Activated CD8-positive, alpha-beta T cell treated with anti-CD3 and anti-CD28 coated beads, Interleukin-2, amount 10 ng/mL, durations not matched to agents 7 days and 5 days (primary cell): ENCODE measurements around the gene RNF157. TPM values are rescaled to one million over a fixed set of nuclear protein-coding genes. Genes with fewer than 3 reads are reported as not detected.
A peak's percentile ranks its signal among the peaks of the same experiment; 100 is the strongest.

Experiments used
- ATAC-seq: fragments of 150-1000 bp; cut with Tn5 transposase; one replicate; pipeline ENCODE4 v1.10.0; 2021; ENCODE audit warnings: moderate library complexity
- CTCF ChIA-PET: fragments of 350-600 bp; sonication (Branson Sonifier 250); formaldehyde crosslinking; loops from one replicate; lab custom pipeline; 2021; ENCODE audit warnings: antibody characterized with exemption; lab: Charles Lee
- POLR2A ChIA-PET: fragments of 350-600 bp; sonication (Branson Sonifier 250); formaldehyde crosslinking; loops from one replicate; lab custom pipeline; 2021; ENCODE audit warnings: antibody characterized with exemption; lab: Charles Lee
- DNase-seq: peaks from one replicate; pipeline ENCODE4 v3.0.0-alpha.2; 2020
- H3K27ac Mint-ChIP-seq: one replicate; pipeline ENCODE4 v1.8.0; 2021; ENCODE audit warnings: mild to moderate bottlenecking, mixed read lengths
- H3K27me3 Mint-ChIP-seq: one replicate; pipeline ENCODE4 v1.8.0; 2021; ENCODE audit warnings: low read depth, mixed read lengths
- H3K36me3 Mint-ChIP-seq: one replicate; pipeline ENCODE4 v1.8.0; 2021; ENCODE audit warnings: low read depth, mixed read lengths
- H3K4me1 Mint-ChIP-seq: one replicate; pipeline ENCODE4 v1.8.0; 2021; ENCODE audit warnings: low read depth, mixed read lengths
- H3K4me3 Mint-ChIP-seq: one replicate; pipeline ENCODE4 v1.8.0; 2021; ENCODE audit warnings: mild to moderate bottlenecking, mixed read lengths
- H3K9me3 Mint-ChIP-seq: one replicate; pipeline ENCODE4 v1.8.0; 2022; ENCODE audit warnings: mixed read lengths; ENCODE audit not compliant: insufficient read depth
- total RNA-seq, 2 experiments: library from RNA; stranded (reverse); gene quantifications; one replicate each; pipeline ENCODE4 v1.2.3, GENCODE V29; 2021

Gene RNF157
- total RNA-seq, 2 experiments from 2014 or later: 150 to 165 TPM

GRCh38 chr17:76243826-76244679, 3.8 kb upstream of the RNF157 start:
- peaks cover 79% of the 10 kb centered on the region for H3K4me1 Mint-ChIP-seq
- H3K27ac Mint-ChIP-seq: peak overlapping the region; percentile 91
- CTCF ChIA-PET: interaction anchor here (0.7 to 1.4 kb wide), 7 partner anchors 10 to 65 kb away, joined by 3 to 11 read pairs (median 4); partner anchors contain the start of gene UBALD2
- POLR2A ChIA-PET: interaction anchor here (0.8 to 17.8 kb wide), 5 partner anchors 8 to 103 kb away, joined by 3 to 807 read pairs (median 66); partner anchors contain the start of genes FOXJ1 and UBALD2
- H3K9me3 Mint-ChIP-seq: no peaks in the 10 kb centered on the region
- H3K36me3 Mint-ChIP-seq: peaks cover 11% of the 10 kb centered on the region
- H3K27me3 Mint-ChIP-seq: no peaks in the 10 kb centered on the region
- no peak overlapping the region for H3K4me3 Mint-ChIP-seq
- no peak for ATAC-seq
- no peak for DNase-seq

- POLR2A ChIA-PET: interaction anchor here (0.6 to 17.8 kb wide), 6 partner anchors 10 to 50 kb away, joined by 3 to 807 read pairs (median 6); partner anchors contain the start of gene UBALD2
Measured at GRCh38 chr17:76241691-76242255, 1.5 kb upstream of the RNF157 start.

GRCh38 chr17:76241204-76241538, 878 bp upstream of the RNF157 start:
- ChIA-PET POLR2A (interaction anchor here (0.6 to 17.8 kb wide), 7 partner anchors 11 to 49 kb away, joined by 3 to 807 read pairs (median 6); partner anchors contain the start of gene UBALD2), CTCF (interaction anchor here (1.1 to 1.5 kb wide), 5 partner anchors 15 to 49 kb away, joined by 3 to 5 read pairs (median 4); partner anchors contain the start of gene UBALD2)
- peak overlapping the region; percentile 86 for H3K27ac Mint-ChIP-seq
- H3K36me3 Mint-ChIP-seq: peaks cover 35% of the 10 kb centered on the region
- H3K27me3 Mint-ChIP-seq: no peaks in the 10 kb centered on the region
- H3K4me1 Mint-ChIP-seq: peaks cover 81% of the 10 kb centered on the region
- no peak for DNase-seq
- peak overlapping the region; percentile 90 for H3K4me3 Mint-ChIP-seq
- H3K9me3 Mint-ChIP-seq: no peaks in the 10 kb centered on the region
- no peak for ATAC-seq

More at GRCh38 chr17:76241691-76242255, 1.5 kb upstream of the RNF157 start:
- H3K9me3 Mint-ChIP-seq: no peaks in the 10 kb centered on the region
- CTCF ChIA-PET: interaction anchor here (1.1 to 1.5 kb wide), 5 partner anchors 15 to 50 kb away, joined by 3 to 5 read pairs (median 4); partner anchors contain the start of gene UBALD2
- peaks cover 31% of the 10 kb centered on the region for H3K36me3 Mint-ChIP-seq
- peak overlapping the region; percentile 90 for H3K4me3 Mint-ChIP-seq
- no peaks in the 10 kb centered on the region for H3K27me3 Mint-ChIP-seq
- peaks cover 81% of the 10 kb centered on the region for H3K4me1 Mint-ChIP-seq
- H3K27ac Mint-ChIP-seq: peak overlapping the region; percentile 86
- DNase-seq (no peak), ATAC-seq (no peak)

GRCh38 chr17:76239538-76240274, 587 bp downstream of the RNF157 start:
- Mint-ChIP-seq H3K9me3 (no peaks in the 10 kb centered on the region), H3K4me3 (peak overlapping the region; percentile 81), H3K27ac (peak overlapping the region; percentile 84), H3K27me3 (no peaks in the 10 kb centered on the region), H3K4me1 (peaks cover 76% of the 10 kb centered on the region), H3K36me3 (peaks cover 42% of the 10 kb centered on the region)
- no peak for DNase-seq
- ATAC-seq: peak; percentile 10
- ChIA-PET POLR2A (interaction anchor here (1.1 to 17.8 kb wide), 7 partner anchors 25 to 60 kb away, joined by 3 to 807 read pairs (median 12); partner anchors contain the start of gene UBALD2), CTCF (interaction anchor here (2.9 kb wide), 1 partner anchor 40 kb away, joined by 20 read pairs; no protein-coding TSS in a partner anchor)

GRCh38 chr17:76238847-76239537, 1.3 kb downstream of the RNF157 start:
- DNase-seq (no peak), ATAC-seq (no peak)
- no peaks in the 10 kb centered on the region for H3K27me3 Mint-ChIP-seq
- ChIA-PET POLR2A (interaction anchor here (0.7 to 3.2 kb wide), 9 partner anchors 15 to 59 kb away, joined by 3 to 43 read pairs (median 8); partner anchors contain the start of gene UBALD2), CTCF (interaction anchor here (0.8 to 2.9 kb wide), 11 partner anchors 10 to 159 kb away, joined by 3 to 20 read pairs (median 5); no protein-coding TSS in a partner anchor)
- H3K27ac Mint-ChIP-seq: peak overlapping the region; percentile 84
- no peaks in the 10 kb centered on the region for H3K9me3 Mint-ChIP-seq
- H3K36me3 Mint-ChIP-seq: peaks cover 49% of the 10 kb centered on the region
- H3K4me1 Mint-ChIP-seq: peaks cover 76% of the 10 kb centered on the region
- peak overlapping the region; percentile 81 for H3K4me3 Mint-ChIP-seq

GRCh38 chr17:76237859-76238313, 2.4 kb downstream of the RNF157 start:
- no peaks in the 10 kb centered on the region for H3K27me3 Mint-ChIP-seq
- H3K9me3 Mint-ChIP-seq: no peaks in the 10 kb centered on the region
- DNase-seq (no peak), ATAC-seq (no peak)
- H3K27ac Mint-ChIP-seq: peak overlapping the region; percentile 84
- peaks cover 53% of the 10 kb centered on the region for H3K36me3 Mint-ChIP-seq
- POLR2A ChIA-PET: interaction anchor here (0.9 to 3.2 kb wide), 7 partner anchors 18 to 56 kb away, joined by 3 to 43 read pairs (median 12); partner anchors contain the start of gene UBALD2
- CTCF ChIA-PET: interaction anchor here (0.8 to 2.9 kb wide), 13 partner anchors 9 to 160 kb away, joined by 3 to 20 read pairs (median 5); no protein-coding TSS in a partner anchor
- H3K4me3 Mint-ChIP-seq: peak overlapping the region; percentile 81
- H3K4me1 Mint-ChIP-seq: peaks cover 71% of the 10 kb centered on the region

GRCh38 chr17:76236603-76237002, 3.7 kb downstream of the RNF157 start:
- DNase-seq: no peak
- Mint-ChIP-seq H3K9me3 (no peaks in the 10 kb centered on the region), H3K4me3 (no peak overlapping the region), H3K4me1 (peaks cover 69% of the 10 kb centered on the region), H3K36me3 (peaks cover 60% of the 10 kb centered on the region), H3K27me3 (no peaks in the 10 kb centered on the region), H3K27ac (no peak overlapping the region)
- ChIA-PET CTCF (interaction anchor here (1.0 to 2.9 kb wide), 4 partner anchors 10 to 44 kb away, joined by 3 to 14 read pairs (median 9); no protein-coding TSS in a partner anchor), POLR2A (interaction anchor here (3.2 kb wide), 1 partner anchor 28 kb away, joined by 22 read pairs; the partner anchor contains the start of gene UBALD2)
- ATAC-seq: no peak

- DNase-seq: no peak
- no peak overlapping the region for H3K27ac Mint-ChIP-seq
- H3K4me1 Mint-ChIP-seq: peaks cover 65% of the 10 kb centered on the region
- no peak overlapping the region for H3K4me3 Mint-ChIP-seq
- peaks cover 61% of the 10 kb centered on the region for H3K36me3 Mint-ChIP-seq
- CTCF ChIA-PET: interaction anchor here (1.0 to 2.5 kb wide), 4 partner anchors 11 to 95 kb away, joined by 3 to 11 read pairs (median 5); no protein-coding TSS in a partner anchor
- ATAC-seq: no peak
- H3K27me3 Mint-ChIP-seq: no peaks in the 10 kb centered on the region
- POLR2A ChIA-PET: interaction anchor here (1.2 kb wide), 1 partner anchor 11 kb away, joined by 4 read pairs; no protein-coding TSS in a partner anchor
- no peaks in the 10 kb centered on the region for H3K9me3 Mint-ChIP-seq
Measured at GRCh38 chr17:76235883-76236282, 4.4 kb downstream of the RNF157 start.

GRCh38 chr17:76234354-76234679, 6.0 kb downstream of the RNF157 start:
- Mint-ChIP-seq H3K4me1 (peaks cover 71% of the 10 kb centered on the region), H3K9me3 (no peaks in the 10 kb centered on the region), H3K27me3 (no peaks in the 10 kb centered on the region), H3K36me3 (peaks cover 71% of the 10 kb centered on the region), H3K4me3 (no peak overlapping the region), H3K27ac (peak overlapping the region; percentile 69)
- CTCF ChIA-PET: interaction anchor here (1.5 to 1.7 kb wide), 3 partner anchors 43 to 52 kb away, joined by 3 to 5 read pairs (median 4); no protein-coding TSS in a partner anchor
- ATAC-seq (no peak), DNase-seq (no peak)
- POLR2A ChIA-PET: interaction anchor here (1.2 to 1.6 kb wide), 2 partner anchors 22 to 35 kb away, joined by 3 read pairs; no protein-coding TSS in a partner anchor
